ENCODE measurements around the gene ITPKC.
"Not testable (repeated sequence)": the region's sequence is repeated elsewhere in the genome, so short reads cannot be mapped to it uniquely, and the experiment has no call there.

ITPKC gene

DNA sequence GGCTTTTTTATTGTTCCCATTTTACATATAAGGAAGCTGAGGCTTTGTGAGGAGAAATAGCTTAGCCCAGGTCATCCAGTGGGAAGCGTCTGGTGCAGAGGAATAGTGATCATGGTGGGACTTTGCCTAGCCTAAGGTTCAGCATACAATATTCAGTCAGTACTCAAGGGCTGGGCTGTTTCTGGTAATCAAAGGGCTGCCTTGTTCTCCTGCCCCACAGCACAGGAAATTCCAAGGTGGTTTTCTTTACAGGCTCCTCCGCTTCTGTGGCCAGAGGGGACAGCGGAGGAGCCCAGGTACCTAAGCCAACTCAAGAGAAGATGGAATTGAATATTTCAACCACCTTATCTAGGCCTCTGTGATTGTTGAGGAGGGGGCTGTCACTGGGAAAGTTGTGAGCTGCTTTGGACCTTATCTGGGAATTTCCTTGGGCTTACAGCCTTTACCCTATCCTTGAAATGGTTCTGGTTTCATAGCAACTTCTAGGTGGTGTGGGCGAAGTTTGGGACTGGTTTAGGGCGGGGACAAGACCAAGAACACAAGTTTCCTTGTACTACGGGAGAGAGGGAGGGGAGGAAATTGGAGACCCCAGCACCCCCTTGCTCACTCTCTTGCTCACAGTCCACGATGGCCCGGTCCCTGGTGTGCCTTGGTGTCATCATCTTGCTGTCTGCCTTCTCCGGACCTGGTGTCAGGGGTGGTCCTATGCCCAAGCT, 58.2 kb downstream of the ITPKC start, which contains the start of gene MIA:
Gene MIA, plus strand, starts transcription at position 606 of the 716 bp plus-strand sequence. Its CDS starts 22 bp downstream, at position 628.
- no peak for DNase-seq

- no peak for DNase-seq
These were observed 58.7 kb downstream of the ITPKC start for GRCh38 chr19:40775632-40776022.

GRCh38 chr19:40776364-40776763, 59.5 kb downstream of the ITPKC start:
- no peak for DNase-seq

DNA sequence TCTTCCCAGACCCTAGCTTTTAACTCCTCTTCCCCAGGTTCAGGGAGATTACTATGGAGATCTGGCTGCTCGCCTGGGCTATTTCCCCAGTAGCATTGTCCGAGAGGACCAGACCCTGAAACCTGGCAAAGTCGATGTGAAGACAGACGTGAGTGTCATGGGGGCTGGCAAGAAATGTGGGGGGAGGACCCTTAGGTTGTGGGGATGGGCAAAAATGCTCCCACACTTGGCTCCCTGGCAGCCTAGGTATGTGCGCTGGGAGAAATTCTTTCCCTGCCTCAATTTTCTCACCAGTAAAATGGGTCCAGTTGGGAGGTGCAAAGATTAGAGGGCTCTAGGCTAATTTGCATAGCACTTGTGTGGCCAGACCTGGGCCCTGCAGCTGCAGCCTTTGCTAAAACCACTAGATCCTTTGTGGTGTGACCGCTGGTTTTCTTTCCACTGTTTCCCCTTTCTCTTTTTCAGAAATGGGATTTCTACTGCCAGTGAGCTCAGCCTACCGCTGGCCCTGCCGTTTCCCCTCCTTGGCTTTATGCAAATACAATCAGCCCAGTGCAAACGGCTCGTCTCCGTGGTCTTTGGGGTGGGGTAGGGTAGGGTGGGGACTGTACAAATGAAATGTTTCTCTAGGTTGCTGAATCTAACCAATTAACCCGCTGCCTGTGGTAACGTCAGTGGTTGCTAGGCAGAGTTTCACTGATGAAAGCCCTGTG, 60.2 kb downstream of the ITPKC start:
- DNase-seq, result peak; percentile 87

GRCh38 chr19:40777645-40777936, 60.7 kb downstream of the ITPKC start:
- DNase-seq, result no peak

- peak; percentile 100 for DNase-seq
These were observed 61.2 kb downstream of the ITPKC start, which contains the start of gene RAB4B for GRCh38 chr19:40777937-40778705. TSS of gene RAB4B (plus strand) at chr19:40778247. CDS start at chr19:40778376, 129 bp downstream.

DNA sequence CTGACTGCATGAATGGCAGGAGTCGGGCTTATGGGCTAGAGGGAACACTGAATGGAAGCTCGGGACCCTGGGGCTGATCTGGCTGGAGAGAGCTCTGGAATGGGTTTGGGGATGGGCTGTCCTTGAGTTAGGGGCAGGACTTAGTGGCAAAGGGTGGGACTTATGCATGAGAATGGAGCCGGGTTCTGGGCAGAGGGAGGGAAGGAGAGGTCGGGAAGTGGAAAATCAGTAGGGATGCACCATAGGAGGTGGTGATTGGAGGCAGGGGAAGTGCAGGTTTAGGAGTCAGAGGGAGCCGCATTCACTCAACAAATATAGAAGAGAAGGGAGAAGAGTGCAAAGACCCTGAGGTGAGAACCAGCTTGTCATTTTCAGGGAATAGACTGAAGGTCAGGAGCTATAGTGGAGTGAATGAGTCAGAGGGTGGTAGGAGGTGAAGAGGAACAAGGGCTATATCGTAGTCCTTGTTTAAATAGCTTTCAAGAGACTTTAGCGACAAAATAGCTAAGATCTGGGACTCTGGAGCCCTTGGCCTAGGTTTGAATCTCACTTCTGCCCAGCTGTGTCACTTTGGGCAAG, 61.9 kb downstream of the ITPKC start:
- DNase-seq, result no peak

GRCh38 chr19:40780582-40780981, 63.7 kb downstream of the ITPKC start:
- DNase-seq, result no peak

GRCh38 chr19:40781140-40781539, 64.2 kb downstream of the ITPKC start:
- no peak for DNase-seq

DNA sequence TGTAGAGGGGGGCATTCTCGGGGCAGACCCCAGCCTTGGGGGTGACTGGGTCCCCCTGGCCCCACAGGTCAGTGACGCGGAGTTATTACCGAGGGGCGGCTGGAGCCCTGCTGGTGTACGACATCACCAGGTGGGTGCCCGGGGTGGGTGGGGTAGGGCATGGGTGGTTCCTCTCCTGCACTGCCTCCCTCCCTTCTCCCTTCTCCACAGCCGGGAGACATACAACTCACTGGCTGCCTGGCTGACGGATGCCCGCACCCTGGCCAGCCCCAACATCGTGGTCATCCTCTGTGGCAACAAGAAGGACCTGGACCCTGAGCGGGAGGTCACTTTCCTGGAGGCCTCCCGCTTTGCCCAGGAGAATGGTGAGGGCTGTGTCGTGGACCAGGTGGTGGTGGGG, 66.8 kb downstream of the ITPKC start:
- no peak for DNase-seq

DNA sequence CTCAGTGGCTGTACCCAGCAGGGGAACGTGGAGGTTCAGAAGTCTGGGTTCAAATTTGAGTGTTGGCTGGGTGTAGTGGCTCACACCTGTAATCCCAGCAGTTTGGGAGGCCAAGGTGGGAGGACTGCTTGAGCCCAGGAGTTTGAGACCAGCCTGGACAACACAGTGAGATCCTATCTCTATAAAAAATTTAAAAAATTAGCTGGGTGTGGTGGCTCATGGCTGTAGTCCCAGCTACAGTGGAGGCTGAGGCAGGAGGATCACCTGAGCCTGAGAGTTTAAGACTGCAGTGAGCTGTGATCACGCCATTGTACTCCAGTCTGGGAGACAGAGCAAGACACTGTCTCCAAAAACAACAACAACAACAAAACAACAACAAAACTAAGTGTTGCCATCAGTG, 67.2 kb downstream of the ITPKC start:
- DNase-seq, result not testable (repeated sequence)

DNA sequence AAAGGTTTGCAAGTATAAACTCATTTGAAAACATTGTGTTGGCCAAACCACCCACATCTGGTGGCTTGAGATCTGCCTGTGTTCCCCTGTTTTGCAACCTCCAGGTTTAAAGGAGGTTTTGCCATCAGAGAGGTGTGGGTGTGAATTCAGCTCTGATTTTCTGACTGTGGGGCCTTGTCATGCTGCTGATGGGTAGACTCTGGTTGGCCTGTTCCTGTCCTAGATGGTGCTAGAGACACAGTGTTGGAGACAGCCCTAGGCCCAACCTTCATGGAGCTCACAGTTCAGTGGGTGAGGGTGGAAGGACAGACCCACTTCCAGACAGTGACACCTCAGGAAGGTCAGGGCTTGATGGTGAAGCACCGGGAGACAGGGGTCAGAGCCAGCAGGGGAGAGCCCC, 68.6 kb downstream of the ITPKC start:
- no peak for DNase-seq

GRCh38 chr19:40786060-40787037, 69.4 kb downstream of the ITPKC start:
- no peak for DNase-seq
